ENCODE results near the gene ZSCAN18.
A peak's percentile ranks its signal among the peaks of the same experiment; 100 is the strongest.

The ZSCAN18 gene

GRCh38 chr19:58118979-58119733, 21.1 kb upstream of the ZSCAN18 start:
- no peak for DNase-seq (ENCODE audit: low read depth in 2 of 2)
- TF ChIP-seq CTCF (IDR thresholded peaks at IDR 0.05; ENCODE audit: low read depth, low read length) = no peak

GRCh38 chr19:58117841-58118575, 20.0 kb upstream of the ZSCAN18 start:
- TF ChIP-seq CTCF (IDR thresholded peaks at IDR 0.05; ENCODE audit: low read depth, low read length) = no peak
- no peak overlapping the region for H3K4me3 ChIP-seq (replicated peaks in 1 of 2; ENCODE audit: low read depth in 2 of 2, low read length in 2 of 2)
- DNase-seq (ENCODE audit: low read depth in 2 of 2) = no peak

More at GRCh38 chr19:58118979-58119733, 21.1 kb upstream of the ZSCAN18 start:
- no peak overlapping the region for H3K4me3 ChIP-seq (replicated peaks in 1 of 2; ENCODE audit: low read depth in 2 of 2, low read length in 2 of 2)

- DNase-seq (ENCODE audit: low read depth in 2 of 2) = no peak
- H3K4me3 ChIP-seq (replicated peaks in 1 of 2; ENCODE audit: low read depth in 2 of 2, low read length in 2 of 2) = no peak overlapping the region
- TF ChIP-seq CTCF (IDR thresholded peaks at IDR 0.05; ENCODE audit: low read depth, low read length) = no peak
Measured at GRCh38 chr19:58108546-58108817, 10.5 kb upstream of the ZSCAN18 start.

- no peak overlapping the region for H3K4me3 ChIP-seq (replicated peaks in 1 of 2; ENCODE audit: low read depth in 2 of 2, low read length in 2 of 2)
- DNase-seq (ENCODE audit: low read depth in 2 of 2) = no peak
- no peak for TF ChIP-seq CTCF (IDR thresholded peaks at IDR 0.05; ENCODE audit: low read depth, low read length)
Measured at GRCh38 chr19:58107778-58108545, 9.9 kb upstream of the ZSCAN18 start.

- no peak for DNase-seq (ENCODE audit: low read depth in 2 of 2)
- peak overlapping the region; percentile 55 to 96 for H3K4me3 ChIP-seq (replicated peaks in 1 of 2; ENCODE audit: low read depth in 2 of 2, low read length in 2 of 2)
- no peak for TF ChIP-seq CTCF (IDR thresholded peaks at IDR 0.05; ENCODE audit: low read depth, low read length)
Measured at GRCh38 chr19:58098682-58098998, 609 bp upstream of the ZSCAN18 start.

- no peak for DNase-seq (ENCODE audit: low read depth in 2 of 2)
- H3K4me3 ChIP-seq (replicated peaks in 1 of 2; ENCODE audit: low read depth in 2 of 2, low read length in 2 of 2) = peak overlapping the region; percentile 96 to 98
- TF ChIP-seq CTCF (IDR thresholded peaks at IDR 0.05; ENCODE audit: low read depth, low read length) = no peak
Measured at GRCh38 chr19:58097349-58097748, 682 bp downstream of the ZSCAN18 start.

Measured in cardiac fibroblast (primary cell).